OCI-M2 (cell line): ENCODE results near the gene ICE2.
"Not testable (repeated sequence)": the region's sequence is repeated elsewhere in the genome, so short reads cannot be mapped to it uniquely, and the experiment has no call there.

Source experiments
- DNase-seq: peaks from one replicate; lab custom pipeline; 2025; ENCODE audit not compliant: unreplicated experiment; lab: John Stamatoyannopoulos, UW

ICE2 gene

GRCh38 chr15:60412807-60413206 is 66.1 kb downstream of the ICE2 start:
- not testable (repeated sequence) for DNase-seq

GRCh38 chr15:60411774-60412425 is 67.0 kb downstream of the ICE2 start:
- no peak for DNase-seq

- DNase-seq: not testable (repeated sequence)
Observed at GRCh38 chr15:60410350-60410749, 68.6 kb downstream of the ICE2 start.

- DNase-seq: no peak
Observed at GRCh38 chr15:60408463-60408981, 70.4 kb downstream of the ICE2 start.

GRCh38 chr15:60407415-60407805 is 71.5 kb downstream of the ICE2 start:
- DNase-seq: no peak

GRCh38 chr15:60406513-60407414 is 72.2 kb downstream of the ICE2 start:
- no peak for DNase-seq

GRCh38 chr15:60405399-60405798 is 73.5 kb downstream of the ICE2 start:
- DNase-seq: no peak

GRCh38 chr15:60404351-60404750 is 74.6 kb downstream of the ICE2 start:
- not testable (repeated sequence) for DNase-seq

- DNase-seq: no peak
Observed at GRCh38 chr15:60400944-60401343, 78.0 kb downstream of the ICE2 start.

- DNase-seq: no peak
Observed at GRCh38 chr15:60399931-60400330, 79.0 kb downstream of the ICE2 start.

GRCh38 chr15:60399246-60399915 is 79.6 kb downstream of the ICE2 start:
- no peak for DNase-seq

- no peak for DNase-seq
Observed at GRCh38 chr15:60397772-60398445, 81.0 kb downstream of the ICE2 start, which contains the start of gene ANXA2. Gene ANXA2, minus strand, starts transcription at chr15:60397986. Its CDS starts 11,911 bp downstream, at chr15:60386075.

- no peak for DNase-seq
Observed at GRCh38 chr15:60396958-60397771, 81.8 kb downstream of the ICE2 start.

GRCh38 chr15:60396560-60396957 is 82.4 kb downstream of the ICE2 start:
- no peak for DNase-seq

- no peak for DNase-seq
Observed at GRCh38 chr15:60396100-60396499, 82.8 kb downstream of the ICE2 start.

- no peak for DNase-seq
Observed at GRCh38 chr15:60395276-60396011, 83.5 kb downstream of the ICE2 start.

GRCh38 chr15:60394689-60395097 is 84.2 kb downstream of the ICE2 start:
- no peak for DNase-seq

- no peak for DNase-seq
Observed at GRCh38 chr15:60392986-60393790, 85.8 kb downstream of the ICE2 start.

GRCh38 chr15:60392601-60392985 is 86.3 kb downstream of the ICE2 start:
- DNase-seq: no peak
